GM18520 (cell line): ENCODE measurements around the gene C3orf52.
"Not testable (repeated sequence)": the region's sequence is repeated elsewhere in the genome, so short reads cannot be mapped to it uniquely, and the experiment has no call there.

Experiments
- ATAC-seq: cut with Tn5 transposase; IDR thresholded peaks from one replicate; pipeline ENCODE4 v1.9.1; 2021; ENCODE audit not compliant: unreplicated experiment

C3orf52 gene

GRCh38 chr3:112086076-112086854 is at the start of gene C3orf52:
Gene C3orf52 (plus strand): TSS chr3:112086389. CDS start chr3:112086408, 19 bp downstream.
- peak; percentile 76 for ATAC-seq

- ATAC-seq, result not testable (repeated sequence)
Observed at GRCh38 chr3:112037194-112037593, 49.0 kb upstream of the C3orf52 start.

- no peak for ATAC-seq
Observed at GRCh38 chr3:112038863-112039262, 47.3 kb upstream of the C3orf52 start.

GRCh38 chr3:112041321-112041720 is 44.9 kb upstream of the C3orf52 start:
- ATAC-seq, result no peak

- no peak for ATAC-seq
Observed at GRCh38 chr3:112042842-112043280, 43.3 kb upstream of the C3orf52 start.

- ATAC-seq, result peak; percentile 80
Observed at GRCh38 chr3:112043621-112044201, 42.5 kb upstream of the C3orf52 start.

GRCh38 chr3:112046599-112046998 is 39.6 kb upstream of the C3orf52 start:
- ATAC-seq, result no peak

GRCh38 chr3:112047264-112047663 is 38.9 kb upstream of the C3orf52 start:
- no peak for ATAC-seq

GRCh38 chr3:112048911-112049310 is 37.3 kb upstream of the C3orf52 start:
- ATAC-seq, result no peak

GRCh38 chr3:112053229-112053628 is 33.0 kb upstream of the C3orf52 start:
- no peak for ATAC-seq

- ATAC-seq, result no peak
Observed at GRCh38 chr3:112056451-112056929, 29.7 kb upstream of the C3orf52 start.

- ATAC-seq, result no peak
Observed at GRCh38 chr3:112059497-112059896, 26.7 kb upstream of the C3orf52 start.

- no peak for ATAC-seq
Observed at GRCh38 chr3:112061152-112061551, 25.0 kb upstream of the C3orf52 start.

GRCh38 chr3:112072387-112073060 is 13.7 kb upstream of the C3orf52 start:
- ATAC-seq, result not testable (repeated sequence)

GRCh38 chr3:112074006-112074405 is 12.2 kb upstream of the C3orf52 start:
- no peak for ATAC-seq

GRCh38 chr3:112074616-112075497 is 11.3 kb upstream of the C3orf52 start:
- ATAC-seq, result peak; percentile 76

GRCh38 chr3:112078125-112079083 is 7.8 kb upstream of the C3orf52 start:
- ATAC-seq, result no peak

- ATAC-seq, result no peak
Observed at GRCh38 chr3:112083239-112083638, 3.0 kb upstream of the C3orf52 start.

GRCh38 chr3:112084980-112085705 is 1.0 kb upstream of the C3orf52 start:
- no peak for ATAC-seq
